ENCODE data around the gene TSPAN2.

DNA sequence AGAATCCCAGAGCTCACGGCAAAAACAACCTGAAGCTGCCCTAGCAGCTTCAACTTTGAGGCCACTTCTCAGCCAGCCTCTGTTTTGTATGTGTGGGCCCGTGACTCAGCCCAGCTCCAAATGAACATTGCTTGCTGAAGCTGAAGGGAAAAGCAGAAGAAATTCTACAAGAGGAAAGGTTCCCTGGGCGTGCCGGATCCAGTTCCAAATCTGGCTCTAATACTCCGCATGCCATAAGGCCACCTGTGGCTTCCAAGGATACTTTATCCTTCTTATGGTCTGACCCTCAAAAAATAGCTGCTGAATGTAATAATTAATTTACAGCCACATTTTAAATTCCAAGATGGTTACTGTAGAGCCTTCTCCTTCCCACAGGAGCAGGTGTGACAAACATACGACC is 24.3 kb downstream of the TSPAN2 start:
- TF ChIP-seq CTCF (conservative IDR thresholded peaks at IDR 0.05; ENCODE audit: low read length) (no peak), EZH2phosphoT487 (IDR thresholded peaks at IDR 0.05; ENCODE audit: borderline replicate concordance) (no peak)
